Mammary epithelial cell (primary cell): Measurements from ENCODE around the gene SPATA21.

ENCODE experiments used
- CTCF ChIP-seq, 2 donors: IDR thresholded peaks in 1 of 2; conservative IDR thresholded peaks in 1 of 2; 2 replicates each; pipeline ENCODE4 v1.5.1; 2011 to 2012; ENCODE audit warnings: inconsistent platforms in 2 of 2, low read length in 2 of 2, mild to moderate bottlenecking in 2 of 2, control low read depth in 1 of 2, low read depth in 1 of 2; ENCODE audit not compliant: insufficient read depth in 1 of 2; ENCODE audit errors: extremely low read depth in 1 of 2
- EZH2 ChIP-seq: IDR thresholded peaks from 2 replicates; pipeline ENCODE4 v1.6.1; 2012; ENCODE audit warnings: low read length, inconsistent platforms, borderline replicate concordance

DNA sequence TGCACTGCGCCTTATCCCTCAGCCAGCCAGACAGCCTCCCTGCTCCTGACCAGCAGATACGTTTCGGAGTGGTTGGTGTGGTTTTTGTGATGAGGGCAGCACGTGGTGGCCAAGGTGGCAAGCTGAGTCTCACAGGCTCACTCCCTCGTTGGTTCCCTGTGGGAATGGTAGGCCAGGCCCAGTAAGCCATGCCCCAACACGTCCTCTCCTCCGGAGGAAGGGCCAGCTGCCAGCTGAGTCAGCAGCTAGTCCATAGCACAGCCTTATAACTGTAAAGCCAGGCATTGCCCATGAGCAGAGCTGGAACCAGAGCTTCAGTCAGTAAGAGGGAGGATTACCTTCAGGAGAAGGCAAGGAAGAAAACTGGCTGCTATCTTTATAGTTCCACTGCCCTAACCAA, 40.6 kb downstream of the SPATA21 start:
- TF ChIP-seq CTCF (conservative IDR thresholded peaks at IDR 0.05 in 1 of 2, IDR thresholded peaks at IDR 0.05 in 1 of 2; ENCODE audit: extremely low read depth in 1 of 2, insufficient read depth in 1 of 2, low read depth in 1 of 2, low read length in 2 of 2), result no peak
- TF ChIP-seq EZH2, result no peak
